ENCODE results near the gene TTLL3.

The TTLL3 gene

DNA sequence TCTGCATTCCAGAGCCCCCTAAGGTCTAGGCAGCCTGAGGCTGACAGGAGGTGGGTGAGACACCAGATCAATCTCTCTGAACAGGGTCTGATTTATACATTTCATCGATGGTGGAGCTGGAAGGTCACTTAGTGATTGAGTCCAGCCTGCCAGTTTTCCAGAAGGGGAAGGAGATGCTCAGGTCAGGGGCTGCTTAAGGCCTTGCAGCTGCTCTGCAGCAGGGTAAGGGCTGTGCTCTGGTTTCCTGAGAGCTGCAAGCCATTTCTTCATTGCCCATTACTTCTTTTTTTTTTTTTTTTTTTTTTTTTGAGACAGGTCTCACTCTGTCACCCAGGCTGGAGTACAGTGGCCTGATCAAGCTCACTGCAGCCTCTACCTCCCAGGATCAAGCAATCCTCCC, 28.5 kb upstream of the TTLL3 start:
- DNase-seq = no peak

DNA sequence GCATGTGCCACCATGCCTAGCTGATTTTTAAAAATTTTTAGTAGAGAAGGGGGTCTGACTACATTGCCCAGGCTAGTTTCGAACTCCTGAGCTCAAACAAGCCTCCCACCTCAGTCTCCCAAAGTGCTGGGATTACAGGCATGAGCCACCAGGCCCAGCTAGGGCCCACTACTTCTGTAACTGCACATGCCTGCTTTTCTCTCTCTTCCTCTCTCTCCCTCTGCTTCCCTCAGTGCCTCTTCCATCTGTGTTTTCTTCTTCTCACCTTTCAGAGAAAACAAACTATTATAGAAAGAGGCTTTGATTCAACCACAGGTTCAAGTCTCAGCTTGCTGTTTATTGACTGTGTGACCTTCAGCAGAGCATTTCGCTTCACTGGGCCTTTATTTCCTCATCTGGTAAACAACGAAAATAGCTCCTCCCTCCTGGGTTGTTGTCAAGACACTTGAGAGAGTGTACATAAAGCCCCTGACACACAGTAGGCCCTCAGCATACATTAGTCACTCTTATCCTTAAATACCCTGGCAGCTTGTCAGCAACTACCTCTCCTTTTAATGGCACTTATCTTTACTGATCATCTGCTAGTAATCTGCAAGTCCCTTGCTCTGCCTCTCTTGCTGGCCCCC, 28.0 kb upstream of the TTLL3 start:
- DNase-seq = no peak

DNA sequence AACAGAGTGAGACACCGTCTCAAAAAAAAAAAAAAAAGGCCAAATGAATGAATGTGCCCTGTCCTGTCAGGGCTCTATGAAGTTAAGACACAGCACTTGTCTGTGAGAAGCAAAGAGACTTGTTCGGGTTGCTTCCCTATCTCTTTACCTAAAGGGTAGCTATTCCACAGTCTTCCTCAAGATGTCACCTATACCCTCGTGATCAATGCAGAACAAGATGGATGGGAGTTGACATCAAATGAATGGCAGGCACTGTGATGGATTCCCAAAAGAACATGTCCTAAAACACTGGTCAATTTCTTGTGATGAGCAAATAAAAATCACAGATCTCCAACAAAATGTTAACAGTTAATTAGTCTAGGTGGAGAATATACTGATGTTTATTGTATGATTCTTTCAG, 27.3 kb upstream of the TTLL3 start:
- no peak for DNase-seq

DNA sequence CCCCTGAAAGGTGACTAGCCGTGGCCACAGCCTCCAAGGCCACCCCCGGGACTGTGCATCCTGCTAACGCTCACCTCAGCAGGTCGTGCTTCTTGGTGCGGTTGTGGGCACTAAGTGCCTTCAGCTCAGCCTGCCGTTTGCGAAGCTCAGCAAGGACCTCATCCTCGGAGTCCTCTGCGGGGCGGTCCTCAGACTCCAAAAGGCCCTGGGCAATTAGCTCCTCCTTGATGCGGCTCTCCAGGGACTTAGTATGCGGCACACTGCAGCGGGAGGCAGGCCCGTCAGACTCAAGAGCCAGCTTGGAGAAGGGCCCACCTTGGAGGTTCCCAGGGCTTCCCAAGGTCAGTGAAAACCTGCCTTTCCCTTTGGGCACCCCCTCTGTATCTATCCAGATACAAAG, 26.1 kb upstream of the TTLL3 start:
- DNase-seq = peak in 17 of 56 donors; percentile 9 to 73 (median 42)

DNA sequence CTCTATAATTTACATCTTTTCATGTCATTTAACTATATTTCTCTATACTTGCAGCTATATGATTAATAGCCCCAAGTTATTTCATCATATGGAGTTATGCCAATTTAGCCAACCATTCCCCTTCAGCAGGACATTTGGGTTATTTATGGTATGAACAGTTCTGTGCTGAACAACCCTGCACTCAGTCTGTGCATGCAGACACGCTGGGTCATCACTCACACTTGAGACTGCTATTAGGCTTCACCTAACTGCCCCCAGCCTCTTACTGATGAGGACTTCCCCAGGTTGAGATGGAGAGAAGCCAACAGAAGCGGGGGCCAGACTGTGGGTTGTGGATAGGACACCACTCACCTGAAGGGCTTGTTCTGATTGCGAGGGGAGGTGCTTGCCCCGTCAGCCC, 25.1 kb upstream of the TTLL3 start:
- no peak for DNase-seq

GRCh38 chr3:9785602-9786001, 24.5 kb upstream of the TTLL3 start:
- no peak for DNase-seq

- no peak for DNase-seq
Observed at GRCh38 chr3:9786209-9786739, 23.8 kb upstream of the TTLL3 start.

GRCh38 chr3:9786825-9787669, 23.0 kb upstream of the TTLL3 start:
- DNase-seq = no peak

GRCh38 chr3:9787714-9788113, 22.3 kb upstream of the TTLL3 start:
- DNase-seq = no peak

GRCh38 chr3:9791127-9791526, 18.9 kb upstream of the TTLL3 start:
- no peak for DNase-seq

DNA sequence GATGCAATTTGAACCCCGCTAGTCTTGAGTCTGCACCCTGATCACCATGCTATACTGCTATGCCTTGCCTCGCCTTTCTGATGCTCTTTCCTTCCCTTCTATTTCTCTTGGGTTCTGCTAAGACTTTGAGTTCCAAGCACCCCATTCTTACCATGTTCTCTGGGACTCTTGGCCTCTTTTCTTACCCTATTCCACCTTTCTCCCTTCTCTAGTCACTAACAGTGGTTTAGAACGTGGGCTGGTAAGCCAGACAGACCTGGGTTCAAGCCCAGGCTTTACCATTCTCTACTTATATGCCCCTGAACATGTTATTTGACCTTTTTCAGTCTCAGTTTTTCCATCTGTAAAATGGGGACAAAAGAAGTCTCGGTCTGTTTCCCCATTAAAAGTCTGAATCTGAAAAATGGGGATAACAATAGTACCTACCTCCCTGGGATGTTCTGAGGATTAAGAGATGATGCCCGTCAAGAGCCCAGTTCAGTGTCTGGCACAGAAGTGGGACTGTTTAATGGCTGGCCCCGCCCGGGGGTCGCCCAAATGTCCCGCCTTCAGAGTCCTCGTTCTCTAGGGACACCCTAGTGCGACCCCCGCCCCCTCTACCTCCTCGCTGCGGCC, 18.2 kb upstream of the TTLL3 start:
- DNase-seq = no peak

GRCh38 chr3:9792405-9793160, 17.5 kb upstream of the TTLL3 start, which contains the start of the genes ARPC4 and TADA3:
ARPC4 (plus strand) TSS chr3:9793082; CDS start chr3:9793122, 40 bp downstream.
TADA3 (minus strand) TSS chr3:9792473; CDS start chr3:9791466, 1,007 bp downstream.
- peak; percentile 65 to 98 (median 92) for DNase-seq

DNA sequence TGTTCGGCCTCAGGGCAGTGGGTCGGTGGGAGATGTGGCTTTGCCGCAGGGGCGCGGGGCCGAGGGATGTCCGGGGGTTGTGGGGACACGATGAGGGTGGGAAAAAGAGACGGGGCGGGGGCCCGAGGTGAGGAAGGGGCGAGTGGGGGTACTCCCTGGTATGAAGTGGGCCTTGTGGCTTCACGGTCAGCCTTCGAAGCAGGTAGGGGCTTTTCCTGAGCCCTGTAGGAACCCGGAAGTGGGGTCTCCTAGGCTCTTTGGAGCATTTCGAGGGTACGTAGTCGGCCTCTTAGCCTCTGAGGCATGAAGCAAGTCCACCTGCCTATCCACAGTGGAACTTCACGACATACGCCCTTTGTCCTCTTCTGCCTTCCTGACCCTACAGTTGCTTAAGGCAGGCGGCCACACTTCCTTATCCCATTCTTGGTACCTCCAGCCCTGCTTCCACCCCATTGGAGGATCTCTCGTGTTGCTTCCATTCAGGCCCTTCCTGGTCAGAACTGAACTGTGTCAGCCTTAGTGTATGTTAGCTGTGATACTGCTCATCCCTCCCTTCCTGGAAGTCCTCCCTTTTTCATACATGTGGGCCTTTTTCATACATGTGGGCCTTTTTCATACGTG, 16.8 kb upstream of the TTLL3 start:
- DNase-seq = peak in 1 of 56 donors; percentile 44

DNA sequence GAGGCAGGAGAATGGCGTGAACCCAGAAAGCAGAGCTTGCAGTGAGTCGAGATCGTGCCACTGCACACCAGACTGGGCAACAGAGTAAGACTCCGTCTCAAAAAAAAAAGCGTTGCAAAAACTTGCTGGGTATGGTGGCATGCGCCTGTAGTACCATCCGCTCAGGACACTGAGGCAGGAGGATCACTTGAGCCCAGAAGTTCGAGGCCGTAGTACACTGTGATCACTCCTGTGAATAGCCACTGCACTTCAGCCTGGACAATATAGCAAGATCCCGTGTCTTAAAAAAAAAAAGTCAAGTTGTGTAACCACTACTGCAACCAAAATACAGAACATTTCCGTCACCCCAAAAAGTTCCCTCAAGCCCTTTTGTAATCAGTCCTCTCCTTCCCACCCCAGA, 15.7 kb upstream of the TTLL3 start:
- DNase-seq = no peak

GRCh38 chr3:9795207-9795606, 14.9 kb upstream of the TTLL3 start:
- DNase-seq = no peak

GRCh38 chr3:9797196-9797945, 12.7 kb upstream of the TTLL3 start:
- no peak for DNase-seq

- DNase-seq = no peak
Observed at GRCh38 chr3:9800529-9800928, 9.5 kb upstream of the TTLL3 start.

- no peak for DNase-seq
Observed at GRCh38 chr3:9803494-9803893, 6.6 kb upstream of the TTLL3 start.

- DNase-seq = no peak
Observed at GRCh38 chr3:9804996-9805395, 5.1 kb upstream of the TTLL3 start.

DNA sequence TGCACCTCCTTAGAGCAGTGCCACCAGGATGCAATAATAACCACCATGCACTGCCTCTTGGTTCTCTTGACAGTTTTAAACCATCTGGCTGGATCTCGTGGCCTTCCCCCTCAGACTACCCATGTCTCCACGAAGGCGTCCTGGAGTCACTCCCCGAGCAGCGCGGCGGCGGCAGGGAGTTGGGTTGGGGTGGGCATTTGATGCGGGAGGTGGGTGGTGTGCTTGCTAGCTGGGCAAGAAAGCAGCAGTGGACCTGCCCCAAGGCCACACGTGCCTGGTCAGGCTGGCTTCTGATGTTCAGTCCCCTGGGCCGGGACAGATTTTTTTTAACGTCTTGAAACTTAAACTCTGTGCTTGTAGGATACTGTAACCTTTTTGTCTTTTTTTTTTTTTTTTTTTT, 3.9 kb upstream of the TTLL3 start:
- no peak for DNase-seq
